Measurements from ENCODE around the gene MYO1G.

DNA sequence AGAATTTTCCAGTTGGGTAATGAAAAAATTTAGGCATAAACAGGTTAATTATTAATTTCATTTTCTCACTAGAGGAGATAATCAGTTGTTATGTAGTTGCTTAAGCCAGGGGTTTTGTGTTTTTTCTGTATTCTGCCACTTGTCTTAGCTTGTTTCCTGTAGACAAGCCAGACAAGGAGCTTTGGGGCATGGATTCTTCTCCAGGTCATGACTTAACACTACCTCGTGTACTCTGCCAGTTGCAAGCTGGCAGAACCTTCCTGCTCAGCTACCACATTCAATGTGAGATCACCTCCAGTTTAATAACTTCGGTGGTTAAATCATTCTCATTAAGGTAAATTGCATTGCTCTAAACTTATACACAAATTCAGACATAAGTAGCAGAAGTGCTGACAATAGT lies 23.0 kb upstream of the MYO1G start:
- TF ChIP-seq YY1 (IDR thresholded peaks at IDR 0.05; ENCODE audit: low read depth) (no peak), EP300 (IDR thresholded peaks at IDR 0.05; ENCODE audit: borderline replicate concordance in 1 of 2, low read depth in 1 of 2, low read length in 1 of 2) (no peak), SIN3A (IDR thresholded peaks at IDR 0.05; ENCODE audit: borderline replicate concordance, low read depth, low read length) (no peak), GABPA (IDR thresholded peaks at IDR 0.05; ENCODE audit: low read depth) (no peak)
- TF ChIP-seq, protein P1, sequence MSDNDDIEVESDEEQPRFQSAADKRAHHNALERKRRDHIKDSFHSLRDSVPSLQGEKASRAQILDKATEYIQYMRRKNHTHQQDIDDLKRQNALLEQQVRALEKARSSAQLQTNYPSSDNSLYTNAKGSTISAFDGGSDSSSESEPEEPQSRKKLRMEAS (IDR thresholded peaks at IDR 0.05; ENCODE audit: low read depth) = no peak
